ENCODE results near the gene GGCT.

The GGCT gene

DNA sequence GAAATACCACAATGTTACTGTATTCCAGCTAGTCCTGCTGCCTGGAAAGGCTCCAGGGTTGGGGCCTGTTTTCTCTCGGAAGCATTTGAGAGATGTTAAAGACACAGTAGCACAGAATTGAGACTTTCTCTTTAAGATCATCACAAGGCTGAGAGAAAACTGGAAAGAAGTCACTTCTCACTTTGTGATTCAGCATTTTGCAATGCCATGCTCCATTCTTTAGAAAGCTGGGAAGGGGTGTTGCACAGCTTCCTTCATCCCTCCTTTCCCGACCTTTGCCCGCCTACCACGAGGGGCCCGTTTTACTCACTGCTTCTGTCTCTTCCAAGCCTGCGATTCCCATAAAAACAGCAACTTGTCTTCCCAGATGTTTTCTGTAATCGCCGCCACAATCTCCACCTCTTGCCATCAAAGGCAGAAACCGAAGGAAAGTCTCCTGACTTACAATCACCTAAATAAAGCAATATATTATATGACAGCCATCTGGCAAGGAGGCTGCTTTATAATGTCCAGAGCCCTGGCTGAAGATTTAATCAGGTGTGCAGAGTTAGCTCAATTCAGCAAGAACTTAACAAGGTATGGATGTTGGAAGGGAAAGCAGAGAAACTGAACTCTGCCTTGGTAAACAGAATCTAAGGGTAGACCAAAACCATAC lies 44.9 kb downstream of the GGCT start:
- DNase-seq = no peak

DNA sequence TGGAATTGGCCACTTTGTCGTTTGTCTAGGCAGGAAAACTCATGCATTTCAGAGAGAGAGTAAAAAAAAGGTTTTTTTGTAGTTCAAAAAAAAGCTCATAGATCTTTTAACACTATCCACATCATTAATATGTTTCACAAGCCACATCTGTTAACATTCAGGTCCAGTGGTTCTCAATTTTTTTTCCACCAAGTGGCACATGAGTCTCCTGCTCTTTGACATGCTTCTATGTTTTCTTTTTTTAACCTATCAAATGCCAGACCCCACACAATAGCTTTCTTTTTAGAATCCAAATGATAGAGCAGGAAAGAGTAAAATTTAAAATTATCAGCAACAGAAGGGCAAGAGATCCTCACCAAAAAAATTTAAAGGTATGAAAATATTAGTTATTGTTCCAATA lies 46.3 kb downstream of the GGCT start:
- DNase-seq = no peak

DNA sequence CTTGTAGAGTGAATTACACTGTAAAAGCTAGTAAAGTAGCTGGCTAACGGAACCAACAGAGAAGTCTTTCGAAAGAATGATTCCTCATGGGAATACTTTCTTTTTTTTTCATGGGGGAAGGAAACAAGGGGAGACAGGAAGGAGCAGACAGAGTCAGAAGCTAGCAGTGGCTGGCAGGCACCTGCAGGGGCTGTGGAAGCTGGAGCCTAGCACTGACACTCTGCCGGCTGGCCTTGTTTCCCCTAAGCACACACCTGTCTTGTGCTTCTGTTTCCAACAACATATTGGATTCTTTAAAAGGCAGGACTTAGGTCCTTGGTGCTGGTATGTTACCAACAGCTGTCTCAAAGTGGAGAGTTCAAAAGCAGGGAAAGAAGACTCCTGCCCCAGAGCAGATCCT lies 50.7 kb downstream of the GGCT start:
- DNase-seq = no peak

DNA sequence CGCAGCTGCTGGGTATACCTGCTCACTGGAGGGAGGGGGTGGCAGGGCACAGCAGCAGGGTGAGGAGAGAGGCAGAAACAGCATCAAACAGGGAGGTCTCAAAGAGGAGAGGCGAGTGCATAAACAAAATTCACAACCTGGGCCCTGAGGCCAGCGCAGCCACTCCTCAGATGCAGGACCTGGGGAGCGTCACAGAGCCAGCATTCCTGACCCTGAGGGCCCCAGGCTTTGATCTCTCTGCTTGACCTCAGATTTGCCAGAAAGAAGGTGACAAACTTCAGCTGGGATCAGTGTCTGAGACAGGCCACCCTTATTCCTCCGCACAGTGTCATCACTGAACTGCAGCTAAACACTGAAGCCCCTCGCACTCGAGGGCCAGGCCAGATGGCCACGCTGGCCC lies 51.6 kb downstream of the GGCT start:
- no peak for DNase-seq

DNA sequence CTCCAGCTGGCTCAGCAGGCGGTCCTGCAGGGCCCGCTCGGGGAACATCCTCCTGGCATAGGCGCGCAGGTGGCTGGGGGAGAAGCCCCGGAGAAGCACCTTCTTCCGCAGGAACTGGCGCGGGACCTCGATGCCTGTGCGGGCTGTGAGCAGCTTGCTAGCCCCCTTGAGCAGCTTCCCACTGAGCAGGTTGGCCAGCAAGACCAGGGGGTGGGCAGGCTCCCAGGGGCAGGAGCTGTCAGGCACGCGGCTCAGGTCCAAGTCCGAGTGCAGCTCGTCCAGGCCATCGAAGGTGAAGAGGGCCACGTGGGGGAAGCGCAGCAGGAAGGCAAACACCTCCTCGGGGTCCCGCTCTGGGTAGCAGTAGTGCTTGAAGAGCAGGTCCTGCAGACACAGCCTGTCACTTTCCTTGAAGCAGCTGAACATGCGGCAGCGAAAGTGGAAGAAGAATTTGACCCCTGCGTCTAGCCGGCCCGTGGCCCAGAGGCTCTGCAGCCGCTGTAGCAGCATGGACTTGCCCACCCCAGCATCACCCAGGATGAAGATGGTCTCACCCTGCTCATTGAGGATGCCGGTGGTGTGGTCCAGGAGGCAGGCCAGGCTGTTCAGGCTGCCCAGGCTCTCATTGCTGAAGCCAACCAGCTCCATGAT lies 52.2 kb downstream of the GGCT start:
- no peak for DNase-seq

DNA sequence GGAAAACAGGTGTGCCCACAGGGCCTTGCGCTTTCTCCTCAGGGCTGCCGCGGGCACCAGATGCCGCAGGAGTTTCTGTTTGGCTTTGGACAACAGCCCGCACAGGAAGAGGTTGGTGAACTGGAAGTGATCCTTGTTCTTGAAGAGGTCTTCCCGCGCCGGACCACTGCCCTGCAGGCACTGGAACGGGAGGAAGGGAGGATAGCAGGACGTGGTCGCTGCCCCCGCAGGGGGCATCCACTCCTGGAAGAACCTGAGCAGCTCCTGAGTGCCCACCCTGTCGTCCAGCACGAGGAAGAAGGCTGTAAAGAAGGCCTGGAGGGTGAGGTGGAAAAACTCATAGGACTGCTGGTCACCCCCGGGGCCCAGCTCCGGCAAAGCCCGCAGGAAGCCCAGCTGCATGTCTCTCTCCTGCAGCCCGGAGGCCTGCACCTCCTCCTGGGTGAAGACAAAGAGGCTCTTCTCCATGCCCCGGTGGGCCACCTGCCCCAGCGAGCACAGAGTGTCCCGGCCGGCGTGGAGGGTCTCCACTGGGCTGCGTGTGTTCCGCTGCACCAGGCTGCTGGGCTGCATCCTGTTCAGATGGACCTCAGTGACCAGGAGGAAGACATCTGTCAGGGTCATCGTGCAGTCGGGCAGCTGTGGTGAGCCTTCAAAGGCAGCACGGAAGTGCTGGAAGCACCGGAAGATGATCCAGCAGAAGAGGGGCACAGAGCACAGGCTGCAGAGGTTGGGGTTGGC lies 52.9 kb downstream of the GGCT start:
- no peak for DNase-seq

DNA sequence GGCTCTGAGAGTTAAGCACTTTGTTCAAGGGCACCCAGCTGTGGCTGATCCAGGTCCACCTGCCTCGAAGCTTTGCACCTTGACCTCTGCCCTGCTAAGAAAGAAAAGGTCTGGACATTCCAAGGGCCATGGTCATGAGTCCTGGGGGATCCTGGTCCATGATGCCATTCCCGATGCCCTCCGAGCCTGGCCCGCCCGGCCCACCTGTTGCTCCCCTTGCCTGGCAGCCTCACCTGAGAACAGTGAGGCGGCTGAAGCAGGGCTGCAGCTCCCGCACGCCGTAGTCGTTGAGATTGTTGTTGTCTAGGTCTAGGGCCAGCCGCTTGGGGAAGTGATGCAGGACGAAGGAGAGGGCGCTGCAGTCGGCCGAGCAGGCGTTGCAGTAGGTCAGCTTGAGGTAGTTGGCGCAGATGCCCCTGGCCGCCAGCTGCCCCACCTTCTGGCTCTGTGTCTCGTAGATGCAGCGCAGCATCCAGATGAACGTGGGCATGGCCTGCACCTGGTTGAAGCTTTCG lies 53.6 kb downstream of the GGCT start:
- no peak for DNase-seq

DNA sequence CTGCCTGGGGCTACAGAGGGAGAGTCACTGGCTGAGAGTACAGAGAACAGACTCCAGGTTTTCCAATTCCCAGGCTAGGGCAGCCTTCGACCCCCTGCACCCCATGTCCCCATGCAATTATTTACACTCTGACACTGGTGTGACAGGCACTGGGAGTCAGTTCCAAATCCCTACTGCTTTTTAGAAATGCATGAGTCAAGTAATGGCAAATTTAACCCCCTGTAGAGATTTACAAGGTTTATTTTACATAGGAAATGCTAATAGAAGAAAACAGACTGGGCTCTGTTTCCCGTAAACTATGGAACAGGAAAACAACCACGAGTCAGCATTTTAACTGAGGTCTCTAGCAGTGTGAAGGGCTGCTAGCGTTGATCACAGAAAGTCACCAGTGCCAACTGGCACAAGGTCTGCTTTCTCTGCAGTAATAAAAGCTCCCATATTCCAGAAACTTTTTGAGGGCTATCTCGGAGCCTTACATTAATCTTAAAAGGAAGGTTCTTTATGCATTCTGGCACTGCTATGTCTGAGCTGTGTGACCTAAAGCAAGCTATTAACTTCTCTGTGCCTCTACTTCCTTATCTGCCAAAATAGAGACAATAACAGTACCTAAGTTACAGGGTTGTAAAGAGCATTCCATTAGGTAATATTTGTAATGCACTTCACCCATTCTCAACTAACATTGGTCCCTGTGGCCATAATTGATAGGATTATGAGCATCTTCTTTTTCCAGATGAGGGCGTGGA lies 54.2 kb downstream of the GGCT start:
- DNase-seq = no peak

DNA sequence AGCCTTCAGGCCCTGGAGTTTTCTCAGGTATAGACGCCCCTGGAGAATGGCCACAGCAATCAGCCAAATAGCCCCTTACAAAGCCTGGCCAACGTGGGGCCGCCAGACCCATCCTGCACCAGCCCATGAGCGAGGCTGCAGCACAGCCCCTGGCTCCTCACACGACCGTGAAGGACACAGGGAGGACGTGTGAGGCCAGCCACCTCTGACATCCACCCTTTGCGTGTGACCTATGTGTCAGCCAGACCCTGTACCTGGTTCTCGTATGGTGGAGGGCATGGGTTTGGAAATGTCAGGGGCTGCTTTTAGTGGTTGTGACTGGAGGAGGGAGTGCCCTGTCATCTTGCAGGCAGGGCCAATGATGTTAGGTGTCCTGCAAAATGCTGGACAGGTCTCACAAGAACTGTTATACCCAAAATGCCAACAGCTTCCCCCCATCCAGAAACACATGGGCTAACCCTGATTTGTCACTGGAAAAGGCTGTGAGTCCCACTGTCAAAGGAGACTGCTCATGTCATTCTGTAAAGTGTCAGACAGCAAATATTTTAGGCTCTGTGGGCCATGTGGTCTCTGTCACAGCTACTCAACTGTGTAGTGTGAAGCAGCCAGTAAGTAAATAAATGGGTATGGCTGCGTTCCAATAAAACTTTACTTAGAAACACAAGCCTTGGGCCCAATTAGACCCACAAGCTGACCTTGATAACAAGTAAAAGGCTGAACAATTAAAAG lies 56.0 kb downstream of the GGCT start:
- DNase-seq = no peak

DNA sequence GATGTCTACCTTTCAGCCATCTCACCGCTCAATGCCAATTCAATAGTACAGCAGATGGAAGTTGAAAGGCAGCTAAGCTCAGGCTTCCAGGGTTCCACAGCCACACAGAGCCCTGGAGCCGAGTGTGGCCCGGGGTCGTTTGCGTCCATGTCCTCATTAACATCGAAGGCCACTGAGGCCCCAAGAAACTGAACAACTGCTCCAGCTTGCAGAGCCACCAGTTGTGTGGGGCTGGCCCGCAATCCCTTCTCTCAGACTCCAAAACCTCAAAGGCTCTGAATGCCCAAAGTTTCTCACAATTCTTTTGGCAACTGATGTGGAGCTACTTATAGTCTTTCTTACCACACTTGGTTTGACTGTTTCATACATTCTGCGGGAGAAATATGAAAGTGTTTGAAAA lies 57.2 kb downstream of the GGCT start:
- DNase-seq = no peak

All from activated T-cell treated with anti-CD3 and anti-CD28 coated beads, Interleukin-2, amount 50 U/mL, for 1 hour (primary cell).